ENCODE measurements around the gene NOTCH4.
A peak's percentile ranks its signal among the peaks of the same experiment; 100 is the strongest.
"Not testable (repeated sequence)": the region's sequence is repeated elsewhere in the genome, so short reads cannot be mapped to it uniquely, and the experiment has no call there.

Gene NOTCH4

DNA sequence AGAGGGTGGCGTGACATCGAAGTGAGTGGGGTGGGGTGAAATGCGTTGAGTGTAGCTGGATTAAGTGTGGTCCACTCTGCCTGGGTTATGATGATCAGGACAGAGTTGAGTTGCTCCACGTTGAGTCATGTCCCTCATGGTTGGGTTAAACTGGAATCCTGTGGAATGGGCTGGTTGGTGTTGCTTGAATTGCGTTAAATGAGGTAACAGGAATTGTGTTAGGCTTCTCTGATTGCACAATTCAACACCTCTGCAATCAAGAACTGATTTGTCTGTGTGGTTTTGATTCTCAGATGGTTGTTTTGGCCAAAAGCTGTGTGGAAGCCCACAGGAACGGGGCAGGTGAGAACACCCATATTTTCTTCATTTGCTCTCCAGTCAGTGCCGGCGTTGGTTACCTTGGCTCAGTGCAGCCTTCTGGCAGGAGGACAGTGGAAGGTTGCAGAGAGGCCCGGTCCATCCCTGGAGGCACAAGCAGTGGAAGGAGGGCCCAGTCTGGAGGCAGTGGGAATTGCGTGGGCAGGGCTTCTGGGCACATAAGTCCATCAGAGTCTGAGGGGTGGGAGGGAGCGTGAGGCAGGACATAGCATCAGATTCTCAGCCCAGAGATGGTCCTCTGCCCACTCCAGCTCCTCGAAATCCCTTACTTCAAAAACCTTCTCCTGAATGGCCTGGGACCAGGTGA, 11.6 kb downstream of the NOTCH4 start:
- no peaks in the 10 kb centered on the region for H3K36me3 ChIP-seq (ENCODE audit: insufficient read depth, low read length)
- peaks cover 18% of the 10 kb centered on the region for H3K27me3 ChIP-seq (ENCODE audit: insufficient read depth, low read length)
- H2AFZ ChIP-seq (ENCODE audit: low read depth, low read length), result no peak overlapping the region
- H3K9me3 ChIP-seq (ENCODE audit: low read length), result no peaks in the 10 kb centered on the region
- H3K4me1 ChIP-seq (ENCODE audit: insufficient read depth, low read length), result no peaks in the 10 kb centered on the region
- no peak overlapping the region for H3K4me3 ChIP-seq (ENCODE audit: low read length)

- H3K27me3 ChIP-seq (ENCODE audit: insufficient read depth, low read length), result peaks cover 18% of the 10 kb centered on the region
- H2AFZ ChIP-seq (ENCODE audit: low read depth, low read length); H3K9me3 ChIP-seq (ENCODE audit: low read length); H3K4me3 ChIP-seq (ENCODE audit: low read length); H3K4me1 ChIP-seq (ENCODE audit: insufficient read depth, low read length); H3K36me3 ChIP-seq (ENCODE audit: insufficient read depth, low read length): not testable (repeated sequence)
Observed at GRCh38 chr6:32211432-32211831, 12.4 kb downstream of the NOTCH4 start.

GRCh38 chr6:32210191-32210601, 13.7 kb downstream of the NOTCH4 start:
- Histone ChIP-seq H3K9me3 (ENCODE audit: low read length) (no peaks in the 10 kb centered on the region), H3K27me3 (ENCODE audit: insufficient read depth, low read length) (peaks cover 17% of the 10 kb centered on the region), H2AFZ (ENCODE audit: low read depth, low read length) (no peak overlapping the region), H3K36me3 (ENCODE audit: insufficient read depth, low read length) (no peaks in the 10 kb centered on the region), H3K4me3 (ENCODE audit: low read length) (no peak overlapping the region), H3K4me1 (ENCODE audit: insufficient read depth, low read length) (no peaks in the 10 kb centered on the region)

DNA sequence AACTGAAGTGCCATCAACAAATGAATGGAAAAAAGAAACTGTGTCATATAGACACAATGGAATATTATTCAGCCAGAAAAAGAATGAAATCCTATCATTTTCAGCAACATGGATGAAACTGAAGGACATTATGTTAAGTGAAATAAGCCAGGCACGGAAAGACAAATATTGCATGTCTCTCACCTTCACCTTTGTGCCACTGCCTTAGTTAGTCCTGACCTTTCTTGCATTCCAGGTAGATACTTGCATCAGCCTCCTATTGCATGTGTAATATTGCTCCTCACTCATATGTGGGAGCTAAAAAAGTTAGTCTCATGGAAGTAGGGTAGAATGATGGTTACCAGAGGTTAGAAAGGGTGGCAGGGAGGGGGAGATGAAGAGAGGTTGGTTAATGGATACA, 14.9 kb downstream of the NOTCH4 start:
- peaks cover 13% of the 10 kb centered on the region for H3K27me3 ChIP-seq (ENCODE audit: insufficient read depth, low read length)
- no peaks in the 10 kb centered on the region for H3K36me3 ChIP-seq (ENCODE audit: insufficient read depth, low read length)
- H3K4me1 ChIP-seq (ENCODE audit: insufficient read depth, low read length), result peaks cover 2% of the 10 kb centered on the region
- H2AFZ ChIP-seq (ENCODE audit: low read depth, low read length), result no peak overlapping the region
- H3K4me3 ChIP-seq (ENCODE audit: low read length), result no peak overlapping the region
- H3K9me3 ChIP-seq (ENCODE audit: low read length), result no peaks in the 10 kb centered on the region

- H3K27me3 ChIP-seq (ENCODE audit: insufficient read depth, low read length), result no peaks in the 10 kb centered on the region
- no peak overlapping the region for H2AFZ ChIP-seq (ENCODE audit: low read depth, low read length)
- peaks cover 15% of the 10 kb centered on the region for H3K4me1 ChIP-seq (ENCODE audit: insufficient read depth, low read length)
- no peaks in the 10 kb centered on the region for H3K9me3 ChIP-seq (ENCODE audit: low read length)
- H3K4me3 ChIP-seq (ENCODE audit: low read length), result no peak overlapping the region
- H3K36me3 ChIP-seq (ENCODE audit: insufficient read depth, low read length), result no peaks in the 10 kb centered on the region
Observed at GRCh38 chr6:32204268-32204715, 19.6 kb downstream of the NOTCH4 start.

GRCh38 chr6:32203426-32204267, 20.2 kb downstream of the NOTCH4 start:
- no peak overlapping the region for H3K4me3 ChIP-seq (ENCODE audit: low read length)
- peaks cover 15% of the 10 kb centered on the region for H3K4me1 ChIP-seq (ENCODE audit: insufficient read depth, low read length)
- no peaks in the 10 kb centered on the region for H3K36me3 ChIP-seq (ENCODE audit: insufficient read depth, low read length)
- H2AFZ ChIP-seq (ENCODE audit: low read depth, low read length), result no peak overlapping the region
- no peaks in the 10 kb centered on the region for H3K27me3 ChIP-seq (ENCODE audit: insufficient read depth, low read length)
- H3K9me3 ChIP-seq (ENCODE audit: low read length), result no peaks in the 10 kb centered on the region

DNA sequence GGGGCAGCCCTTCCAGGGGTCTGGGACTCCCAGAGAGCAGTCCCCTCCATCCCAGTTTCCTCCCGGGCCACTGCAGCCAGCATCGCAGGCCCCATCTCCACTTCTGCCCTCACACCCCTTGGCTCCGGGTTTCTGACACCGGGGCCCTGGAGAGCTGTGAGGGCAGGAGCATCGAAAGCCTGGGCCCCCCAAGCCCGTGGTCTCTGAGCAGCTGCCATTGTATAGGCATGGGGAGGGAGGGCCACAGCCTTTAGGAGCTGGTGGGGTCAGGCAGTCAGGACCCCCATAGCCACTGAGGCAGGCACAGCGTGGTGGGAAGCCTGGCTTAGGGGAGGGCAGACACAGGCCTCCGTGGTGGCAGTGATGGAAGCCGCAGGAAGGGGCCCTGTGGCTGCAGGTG, 21.7 kb downstream of the NOTCH4 start:
- H2AFZ ChIP-seq (ENCODE audit: low read depth, low read length), result no peak overlapping the region
- H3K27me3 ChIP-seq (ENCODE audit: insufficient read depth, low read length), result no peaks in the 10 kb centered on the region
- no peaks in the 10 kb centered on the region for H3K36me3 ChIP-seq (ENCODE audit: insufficient read depth, low read length)
- no peak overlapping the region for H3K4me3 ChIP-seq (ENCODE audit: low read length)
- H3K9me3 ChIP-seq (ENCODE audit: low read length), result no peaks in the 10 kb centered on the region
- peaks cover 16% of the 10 kb centered on the region for H3K4me1 ChIP-seq (ENCODE audit: insufficient read depth, low read length)

- Histone ChIP-seq H3K9me3 (ENCODE audit: low read length) (no peaks in the 10 kb centered on the region), H3K4me3 (ENCODE audit: low read length) (no peak overlapping the region), H3K27me3 (ENCODE audit: insufficient read depth, low read length) (no peaks in the 10 kb centered on the region), H2AFZ (ENCODE audit: low read depth, low read length) (no peak overlapping the region), H3K36me3 (ENCODE audit: insufficient read depth, low read length) (no peaks in the 10 kb centered on the region), H3K4me1 (ENCODE audit: insufficient read depth, low read length) (peaks cover 26% of the 10 kb centered on the region)
Observed at GRCh38 chr6:32200711-32201475, 23.0 kb downstream of the NOTCH4 start.

- H2AFZ ChIP-seq (ENCODE audit: low read depth, low read length), result no peak overlapping the region
- no peaks in the 10 kb centered on the region for H3K9me3 ChIP-seq (ENCODE audit: low read length)
- H3K27me3 ChIP-seq (ENCODE audit: insufficient read depth, low read length), result no peaks in the 10 kb centered on the region
- no peaks in the 10 kb centered on the region for H3K36me3 ChIP-seq (ENCODE audit: insufficient read depth, low read length)
- H3K4me3 ChIP-seq (ENCODE audit: low read length), result no peak overlapping the region
- peaks cover 35% of the 10 kb centered on the region for H3K4me1 ChIP-seq (ENCODE audit: insufficient read depth, low read length)
Observed at GRCh38 chr6:32198866-32199265, 25.0 kb downstream of the NOTCH4 start.

DNA sequence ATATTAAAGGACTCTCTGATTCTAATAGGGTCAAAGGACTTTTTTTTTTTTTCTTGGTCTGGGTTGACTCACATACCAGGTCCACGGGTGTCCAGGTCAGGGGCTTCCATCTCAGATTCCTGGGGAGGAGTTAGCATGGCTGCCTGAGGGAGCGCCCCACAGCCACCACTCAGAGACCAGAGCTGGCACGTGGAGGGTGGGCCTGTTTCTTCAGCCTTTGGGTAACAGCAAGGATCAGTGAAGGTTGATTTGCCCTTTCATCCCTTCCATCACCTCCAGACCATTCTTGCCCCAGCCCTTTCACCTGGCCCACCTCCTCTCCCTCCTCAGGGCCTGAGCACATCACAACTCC, 25.5 kb downstream of the NOTCH4 start:
- no peaks in the 10 kb centered on the region for H3K36me3 ChIP-seq (ENCODE audit: insufficient read depth, low read length)
- H3K4me1 ChIP-seq (ENCODE audit: insufficient read depth, low read length), result peaks cover 29% of the 10 kb centered on the region
- H2AFZ ChIP-seq (ENCODE audit: low read depth, low read length), result no peak overlapping the region

DNA sequence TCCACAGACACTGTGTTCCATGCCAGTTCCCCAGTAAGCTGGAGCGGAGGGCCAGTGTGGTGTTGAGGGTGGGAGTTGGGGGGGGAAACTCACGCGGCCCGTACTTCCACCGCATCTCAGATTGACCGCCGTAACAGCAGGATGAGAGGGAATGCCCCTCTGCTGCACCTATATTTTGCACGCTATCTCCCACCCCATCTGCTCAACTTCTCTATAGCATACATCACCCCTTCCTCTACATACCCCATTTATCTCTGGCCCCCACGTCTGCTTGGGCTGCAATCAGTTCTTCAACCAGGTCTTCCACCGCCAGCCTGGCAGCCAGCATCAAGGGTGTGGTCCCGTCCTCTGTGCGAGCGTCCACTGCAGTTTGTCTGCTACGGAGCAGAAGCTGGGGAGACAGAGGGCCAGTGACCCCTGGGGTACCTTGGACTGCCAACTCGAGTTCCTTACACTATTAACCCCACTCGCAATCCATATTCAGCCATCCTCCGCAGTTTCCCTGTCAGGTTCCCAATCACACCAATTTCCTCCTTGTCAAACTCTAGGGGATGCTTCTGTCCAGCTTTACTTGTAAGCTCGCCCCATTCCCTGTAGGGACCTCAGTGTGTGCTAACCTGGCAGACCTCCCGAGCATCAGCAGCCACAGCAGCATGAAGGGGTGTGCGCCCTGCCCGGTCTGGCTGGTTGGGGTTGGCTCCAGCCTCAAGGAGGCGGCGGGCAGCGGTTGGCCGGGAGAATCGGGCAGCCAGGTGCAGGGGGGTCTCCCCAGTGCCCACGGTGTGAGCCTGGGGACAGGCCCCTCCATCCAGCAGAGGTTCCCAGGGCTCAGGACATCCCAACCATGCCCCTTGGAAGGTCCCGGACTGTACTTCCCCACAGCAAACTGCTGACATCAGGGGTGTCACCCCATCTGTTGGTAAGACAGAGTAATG, 26.9 kb downstream of the NOTCH4 start:
- peaks cover 22% of the 10 kb centered on the region for H3K4me1 ChIP-seq (ENCODE audit: insufficient read depth, low read length)
- no peaks in the 10 kb centered on the region for H3K27me3 ChIP-seq (ENCODE audit: insufficient read depth, low read length)
- H2AFZ ChIP-seq (ENCODE audit: low read depth, low read length), result no peak overlapping the region
- H3K4me3 ChIP-seq (ENCODE audit: low read length), result peak overlapping the region; percentile 64
- H3K36me3 ChIP-seq (ENCODE audit: insufficient read depth, low read length), result no peaks in the 10 kb centered on the region
- no peaks in the 10 kb centered on the region for H3K9me3 ChIP-seq (ENCODE audit: low read length)

More for the DNA sequence above, 25.5 kb downstream of the NOTCH4 start:
- Histone ChIP-seq H3K27me3 (ENCODE audit: insufficient read depth, low read length) (no peaks in the 10 kb centered on the region), H3K9me3 (ENCODE audit: low read length) (no peaks in the 10 kb centered on the region), H3K4me3 (ENCODE audit: low read length) (no peak overlapping the region)

DNA sequence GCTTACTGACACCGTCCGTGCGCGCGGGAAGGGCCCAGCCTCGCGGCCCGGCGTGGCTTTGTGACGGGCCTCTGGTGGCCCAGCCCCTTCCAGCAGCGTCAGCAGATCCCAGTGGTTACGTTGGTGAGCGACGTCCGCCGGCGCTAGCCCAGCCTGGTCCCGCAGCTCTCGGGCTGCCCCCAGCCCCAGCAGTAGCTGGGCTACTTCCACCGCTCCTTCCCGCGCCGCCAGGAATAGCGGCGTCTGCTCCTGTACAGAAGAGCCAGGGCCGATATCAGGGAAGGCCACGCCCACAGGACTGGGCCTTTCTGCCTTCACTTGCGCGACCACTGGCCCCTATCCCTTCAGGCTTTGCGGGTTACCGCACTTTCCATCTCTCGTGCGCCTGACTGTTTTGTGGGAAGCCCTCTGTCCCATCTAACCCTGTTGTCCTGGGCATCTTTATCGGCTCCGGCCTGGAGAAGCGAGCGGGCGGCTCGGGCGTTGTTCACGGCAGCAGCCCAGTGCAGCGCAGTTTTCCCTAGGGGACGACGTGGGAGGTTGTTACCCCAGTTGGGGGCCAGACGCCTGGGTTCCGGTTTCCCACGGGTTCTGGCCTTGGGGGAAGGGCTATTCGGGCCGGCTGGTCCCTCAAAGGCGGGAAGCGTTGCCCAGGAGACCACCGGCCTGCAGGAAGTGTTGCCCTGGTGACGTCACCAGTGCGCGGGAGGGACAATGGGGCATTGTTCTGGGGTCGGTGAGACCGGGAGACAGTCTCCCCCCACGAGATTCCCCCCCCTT, 27.8 kb downstream of the NOTCH4 start:
- peak overlapping the region; percentile 64 for H3K4me3 ChIP-seq (ENCODE audit: low read length)
- peaks cover 25% of the 10 kb centered on the region for H3K4me1 ChIP-seq (ENCODE audit: insufficient read depth, low read length)
- H3K36me3 ChIP-seq (ENCODE audit: insufficient read depth, low read length), result no peaks in the 10 kb centered on the region
- no peaks in the 10 kb centered on the region for H3K9me3 ChIP-seq (ENCODE audit: low read length)
- no peaks in the 10 kb centered on the region for H3K27me3 ChIP-seq (ENCODE audit: insufficient read depth, low read length)
- H2AFZ ChIP-seq (ENCODE audit: low read depth, low read length), result no peak overlapping the region
